HG03571 (cell line): ENCODE measurements around the gene NOPCHAP1.
"Not testable (repeated sequence)": the region's sequence is repeated elsewhere in the genome, so short reads cannot be mapped to it uniquely, and the experiment has no call there.

Source experiments
- ATAC-seq: cut with Tn5 transposase; IDR thresholded peaks from one replicate; pipeline ENCODE4 v1.9.1; 2021; ENCODE audit not compliant: unreplicated experiment

The NOPCHAP1 gene

GRCh38 chr12:104964167-104964855, 21.8 kb upstream of the NOPCHAP1 start:
- ATAC-seq, result no peak

GRCh38 chr12:104964856-104965205, 21.3 kb upstream of the NOPCHAP1 start:
- ATAC-seq, result no peak

DNA sequence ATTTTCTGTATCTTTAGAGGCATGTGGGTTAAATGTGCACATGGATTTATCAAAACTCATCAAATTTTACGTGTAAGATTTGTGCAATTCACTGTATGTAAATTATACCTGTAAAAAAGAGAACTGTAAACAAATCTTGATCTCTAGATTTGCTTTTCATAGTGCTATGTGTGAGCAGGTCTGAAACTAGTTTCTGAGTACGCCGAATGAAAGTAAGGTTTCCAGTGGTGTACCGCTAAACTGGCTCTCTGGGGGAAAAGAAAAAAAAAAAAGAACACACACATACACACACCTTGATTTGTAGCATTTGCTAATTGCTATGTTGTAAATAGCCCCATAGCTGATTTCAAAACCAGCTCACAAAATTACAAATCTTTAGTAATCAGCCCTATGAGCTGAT, 19.4 kb upstream of the NOPCHAP1 start:
- peak; percentile 72 for ATAC-seq

DNA sequence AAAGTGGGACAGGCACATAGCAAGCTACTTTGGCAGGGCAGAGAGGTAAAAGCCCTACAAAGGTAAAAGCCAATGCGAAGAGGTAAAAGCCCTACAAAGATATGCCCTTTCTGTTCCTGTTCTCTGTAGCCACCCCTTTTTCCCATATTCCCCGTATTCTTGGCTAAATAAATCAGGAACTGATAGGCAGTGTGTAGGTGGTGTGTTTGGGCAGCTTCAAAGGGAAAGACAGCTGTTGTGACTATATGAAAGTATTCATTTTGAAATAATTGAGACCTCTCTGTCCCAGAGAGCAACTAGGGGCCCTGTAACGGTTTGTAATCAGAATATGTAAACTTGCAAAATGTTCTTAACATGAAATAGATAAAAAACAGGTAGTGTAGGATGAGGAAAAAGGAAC, 16.8 kb upstream of the NOPCHAP1 start:
- ATAC-seq, result no peak

GRCh38 chr12:104971306-104971705, 14.8 kb upstream of the NOPCHAP1 start:
- no peak for ATAC-seq

GRCh38 chr12:104973250-104973649, 12.9 kb upstream of the NOPCHAP1 start:
- ATAC-seq, result no peak

GRCh38 chr12:104974626-104975290, 11.4 kb upstream of the NOPCHAP1 start:
- ATAC-seq, result peak; percentile 96

GRCh38 chr12:104975587-104976343, 10.4 kb upstream of the NOPCHAP1 start:
- ATAC-seq, result no peak

DNA sequence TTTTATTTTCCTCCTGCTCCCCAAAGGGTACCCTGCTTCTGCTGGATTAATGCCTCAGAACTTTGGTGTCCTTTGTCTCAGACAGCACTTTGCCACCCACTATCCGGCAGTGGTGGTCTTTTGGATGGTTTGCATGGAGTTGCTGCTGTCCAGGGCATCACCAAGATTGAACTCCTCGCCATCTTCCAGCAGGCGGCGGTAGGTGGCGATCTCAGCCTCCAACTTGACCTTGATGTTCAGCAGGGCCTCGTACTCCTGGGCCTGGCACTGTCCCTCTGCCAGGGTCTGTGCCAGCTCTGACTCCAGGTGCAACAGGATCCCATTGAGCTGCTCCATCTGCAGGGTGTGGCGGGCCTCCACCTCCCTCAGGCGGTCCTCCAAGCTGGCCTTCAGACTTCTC, 9.4 kb upstream of the NOPCHAP1 start:
- no peak for ATAC-seq

GRCh38 chr12:104977688-104978087, 8.4 kb upstream of the NOPCHAP1 start:
- not testable (repeated sequence) for ATAC-seq

- no peak for ATAC-seq
These were observed 910 bp upstream of the NOPCHAP1 start for GRCh38 chr12:104985206-104985605.

DNA sequence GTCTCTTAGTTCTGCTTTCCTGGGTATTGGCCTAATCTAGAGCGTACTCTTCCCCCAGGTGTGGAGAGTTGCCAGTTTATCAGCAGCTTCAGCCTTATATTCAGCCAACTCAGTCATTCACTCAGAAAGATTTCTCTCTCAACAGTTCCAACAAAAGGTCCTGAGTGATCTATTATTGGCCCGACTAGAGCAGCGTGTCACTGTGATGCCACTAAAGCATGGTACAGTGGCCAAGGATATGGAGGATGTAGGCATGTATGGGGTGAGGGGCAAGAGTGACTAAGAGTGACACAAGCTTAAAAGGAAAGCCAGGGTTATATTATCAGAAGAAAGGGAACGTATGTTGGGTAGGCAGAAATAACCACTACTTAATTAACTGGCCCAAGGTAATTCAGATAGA, 4.8 kb downstream of the NOPCHAP1 start:
- no peak for ATAC-seq

GRCh38 chr12:104991565-104992128, 5.5 kb downstream of the NOPCHAP1 start:
- no peak for ATAC-seq

DNA sequence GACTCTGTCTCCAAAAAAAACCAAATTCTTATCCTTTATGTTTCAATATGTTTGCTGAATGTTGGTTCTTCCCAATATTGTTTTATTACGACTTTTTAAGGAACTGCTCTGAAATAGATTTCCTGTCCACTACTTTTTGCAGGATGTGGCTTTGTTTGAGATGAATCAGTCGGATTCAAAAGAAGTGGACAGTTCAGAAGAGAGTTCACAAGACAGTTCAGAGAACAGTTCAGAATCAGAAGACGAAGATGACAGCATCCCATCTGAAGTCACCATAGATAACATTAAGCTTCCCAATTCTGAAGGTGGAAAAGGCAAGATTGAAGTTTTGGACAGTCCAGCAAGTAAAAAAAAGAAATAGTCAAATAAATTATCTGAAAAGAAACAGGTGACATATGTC, 8.2 kb downstream of the NOPCHAP1 start:
- no peak for ATAC-seq

GRCh38 chr12:104997541-104997940, 11.4 kb downstream of the NOPCHAP1 start:
- no peak for ATAC-seq

GRCh38 chr12:104998423-104999346, 12.6 kb downstream of the NOPCHAP1 start:
- ATAC-seq, result no peak

- ATAC-seq, result no peak
These were observed 13.2 kb downstream of the NOPCHAP1 start for GRCh38 chr12:104999347-104999685.

GRCh38 chr12:105001476-105001875, 15.4 kb downstream of the NOPCHAP1 start:
- no peak for ATAC-seq

DNA sequence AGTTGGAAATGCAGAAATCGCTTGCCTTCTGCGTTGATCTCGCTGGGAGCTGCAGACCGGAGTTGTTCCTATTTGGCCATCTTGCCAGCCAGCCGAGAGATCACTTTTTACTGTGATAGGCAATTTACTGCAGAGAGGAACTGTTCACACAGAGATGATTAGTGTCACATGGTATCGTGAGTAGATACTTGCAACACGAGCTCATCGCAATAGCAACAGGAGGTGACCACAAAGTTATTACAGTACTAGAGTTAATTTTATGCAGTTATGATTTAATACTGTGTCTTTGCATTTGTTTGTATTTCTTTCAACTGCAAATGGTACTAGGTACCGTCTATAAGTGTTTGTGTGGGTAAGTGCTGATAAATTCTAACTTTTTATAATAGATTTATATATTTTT, 27.8 kb downstream of the NOPCHAP1 start:
- no peak for ATAC-seq

- ATAC-seq, result no peak
These were observed 28.5 kb downstream of the NOPCHAP1 start for GRCh38 chr12:105014603-105015002.

DNA sequence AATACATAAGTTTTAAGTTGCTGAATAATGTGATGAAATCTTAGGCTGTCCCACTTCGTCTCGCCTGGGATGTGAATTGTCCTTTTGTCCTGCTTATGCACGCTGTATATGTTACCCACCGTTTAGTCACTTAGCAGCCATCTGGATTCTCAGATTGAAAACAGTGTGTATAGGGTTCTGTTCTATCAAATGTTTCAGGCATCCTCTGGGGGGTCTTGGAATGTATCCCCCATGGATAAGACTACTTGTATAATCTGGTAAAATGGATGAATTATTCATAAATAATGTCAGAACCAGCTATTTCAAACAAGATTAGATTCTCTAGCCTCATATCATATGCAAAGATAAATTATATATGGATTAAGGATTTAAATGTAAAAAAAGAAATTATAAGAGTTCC, 29.4 kb downstream of the NOPCHAP1 start:
- ATAC-seq, result no peak
